ENCODE results near the gene RCL1.

Gene RCL1

DNA sequence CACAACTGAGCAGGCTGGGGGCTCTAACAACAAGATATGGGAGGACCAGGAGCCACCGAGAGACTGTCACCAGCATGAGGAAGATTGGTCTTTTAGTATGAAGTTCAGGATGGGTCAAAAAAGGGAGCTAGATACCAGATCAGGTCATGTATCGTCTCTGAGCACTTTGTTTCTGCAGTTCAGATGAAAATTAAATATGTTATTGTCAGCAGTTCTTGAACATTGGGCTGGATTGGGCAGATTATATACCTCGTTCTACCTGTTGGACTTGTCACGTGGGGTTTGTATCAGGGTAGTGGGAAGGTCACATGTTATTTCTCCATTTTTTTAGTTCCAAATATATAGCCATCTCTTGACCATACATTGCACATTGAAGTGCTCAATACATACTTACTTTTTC is 47.3 kb downstream of the RCL1 start:
- no peaks in the 10 kb centered on the region for H3K79me2 ChIP-seq (ENCODE audit: insufficient read depth, low read length)

DNA sequence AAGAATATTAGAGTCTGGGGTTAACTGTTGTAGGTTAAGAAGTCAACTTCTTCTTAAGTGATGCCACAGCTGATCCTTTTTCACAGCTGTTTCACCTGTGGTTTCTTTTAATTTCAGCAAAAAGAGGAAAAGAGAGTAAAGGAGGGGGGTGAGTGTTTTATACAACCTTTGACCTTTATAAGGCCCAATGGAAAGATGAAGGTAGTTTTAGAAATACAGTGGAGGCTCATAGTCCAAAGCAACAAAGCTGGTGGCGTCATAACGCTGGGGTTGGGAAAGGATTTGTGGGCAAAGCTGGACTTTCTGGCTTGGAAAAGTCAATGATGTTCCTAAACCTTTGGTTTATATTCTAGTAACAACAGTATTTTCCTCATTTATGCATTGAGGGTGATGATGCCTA is 49.5 kb downstream of the RCL1 start:
- Histone ChIP-seq H4K20me1 (ENCODE audit: insufficient read depth, low read length) (no peaks in the 10 kb centered on the region), H3K4me2 (ENCODE audit: low read length) (no peak overlapping the region), H3F3A (ENCODE audit: insufficient read depth, low read length) (no peaks in the 10 kb centered on the region), H3K9me2 (ENCODE audit: low read depth, low read length) (no peaks in the 10 kb centered on the region), H3K27ac (ENCODE audit: low read depth, low read length, poor library complexity, severe bottlenecking) (no peak overlapping the region), H3K27me3 (ENCODE audit: insufficient read depth, low read length) (no peaks in the 10 kb centered on the region), H3K79me2 (ENCODE audit: insufficient read depth, low read length) (no peaks in the 10 kb centered on the region), H2AFZ (ENCODE audit: low read length) (no peak overlapping the region), H3K9ac (ENCODE audit: low read length) (no peak overlapping the region), H3K36me3 (ENCODE audit: insufficient read depth, low read length) (peaks cover 78% of the 10 kb centered on the region), H3K9me3 (ENCODE audit: low read length) (no peaks in the 10 kb centered on the region), H3K4me3 (ENCODE audit: low read depth, low read length, poor library complexity, severe bottlenecking) (no peak overlapping the region), H3K4me1 (ENCODE audit: insufficient read depth, low read length, severe bottlenecking) (peaks cover 4% of the 10 kb centered on the region)
- no peak for TF ChIP-seq EZH2 (IDR thresholded peaks at IDR 0.05; ENCODE audit: borderline replicate concordance, low read length)
- TF ChIP-seq, protein P1, sequence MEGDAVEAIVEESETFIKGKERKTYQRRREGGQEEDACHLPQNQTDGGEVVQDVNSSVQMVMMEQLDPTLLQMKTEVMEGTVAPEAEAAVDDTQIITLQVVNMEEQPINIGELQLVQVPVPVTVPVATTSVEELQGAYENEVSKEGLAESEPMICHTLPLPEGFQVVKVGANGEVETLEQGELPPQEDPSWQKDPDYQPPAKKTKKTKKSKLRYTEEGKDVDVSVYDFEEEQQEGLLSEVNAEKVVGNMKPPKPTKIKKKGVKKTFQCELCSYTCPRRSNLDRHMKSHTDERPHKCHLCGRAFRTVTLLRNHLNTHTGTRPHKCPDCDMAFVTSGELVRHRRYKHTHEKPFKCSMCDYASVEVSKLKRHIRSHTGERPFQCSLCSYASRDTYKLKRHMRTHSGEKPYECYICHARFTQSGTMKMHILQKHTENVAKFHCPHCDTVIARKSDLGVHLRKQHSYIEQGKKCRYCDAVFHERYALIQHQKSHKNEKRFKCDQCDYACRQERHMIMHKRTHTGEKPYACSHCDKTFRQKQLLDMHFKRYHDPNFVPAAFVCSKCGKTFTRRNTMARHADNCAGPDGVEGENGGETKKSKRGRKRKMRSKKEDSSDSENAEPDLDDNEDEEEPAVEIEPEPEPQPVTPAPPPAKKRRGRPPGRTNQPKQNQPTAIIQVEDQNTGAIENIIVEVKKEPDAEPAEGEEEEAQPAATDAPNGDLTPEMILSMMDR (IDR thresholded peaks at IDR 0.05; ENCODE audit: low read length): no peak

More for the DNA sequence above, 47.3 kb downstream of the RCL1 start:
- TF ChIP-seq EZH2 (IDR thresholded peaks at IDR 0.05; ENCODE audit: borderline replicate concordance, low read length): no peak
- TF ChIP-seq, protein P1 (IDR thresholded peaks at IDR 0.05; ENCODE audit: low read length): no peak
- H3K4me1 ChIP-seq (ENCODE audit: insufficient read depth, low read length, severe bottlenecking): peaks cover 4% of the 10 kb centered on the region
- no peaks in the 10 kb centered on the region for H4K20me1 ChIP-seq (ENCODE audit: insufficient read depth, low read length)
- H3K36me3 ChIP-seq (ENCODE audit: insufficient read depth, low read length): peaks cover 69% of the 10 kb centered on the region
- H3K4me2 ChIP-seq (ENCODE audit: low read length): no peak overlapping the region
- no peaks in the 10 kb centered on the region for H3K9me3 ChIP-seq (ENCODE audit: low read length)
- no peak overlapping the region for H3K4me3 ChIP-seq (ENCODE audit: low read depth, low read length, poor library complexity, severe bottlenecking)
- H3K27ac ChIP-seq (ENCODE audit: low read depth, low read length, poor library complexity, severe bottlenecking): no peak overlapping the region
- H2AFZ ChIP-seq (ENCODE audit: low read length): no peak overlapping the region
- H3K9ac ChIP-seq (ENCODE audit: low read length): no peak overlapping the region
- no peaks in the 10 kb centered on the region for H3K27me3 ChIP-seq (ENCODE audit: insufficient read depth, low read length)
- H3K9me2 ChIP-seq (ENCODE audit: low read depth, low read length): no peaks in the 10 kb centered on the region
- H3F3A ChIP-seq (ENCODE audit: insufficient read depth, low read length): no peaks in the 10 kb centered on the region

DNA sequence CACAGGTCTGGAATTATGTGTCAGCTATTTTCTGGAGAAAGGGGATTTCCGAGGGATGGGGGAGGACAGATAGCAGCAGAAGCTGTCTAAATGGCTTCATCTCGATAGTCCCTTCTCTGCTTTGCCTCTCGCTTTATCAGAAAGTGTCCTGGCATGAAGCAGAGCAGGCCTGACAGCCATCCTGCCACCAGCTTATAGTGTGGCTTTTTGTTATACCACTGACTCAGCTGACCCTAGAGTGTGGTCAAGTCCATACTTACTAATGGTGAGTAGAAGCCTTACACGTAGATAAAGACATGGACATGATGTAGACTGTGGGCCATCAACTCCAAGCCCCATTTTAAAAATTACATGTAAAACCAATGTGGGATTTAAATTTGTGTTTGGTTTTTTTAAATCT is 50.0 kb downstream of the RCL1 start:
- Histone ChIP-seq H3K27ac (ENCODE audit: low read depth, low read length, poor library complexity, severe bottlenecking) (no peak overlapping the region), H3K4me1 (ENCODE audit: insufficient read depth, low read length, severe bottlenecking) (peaks cover 4% of the 10 kb centered on the region), H3K36me3 (ENCODE audit: insufficient read depth, low read length) (peaks cover 79% of the 10 kb centered on the region), H3K9me2 (ENCODE audit: low read depth, low read length) (no peaks in the 10 kb centered on the region), H2AFZ (ENCODE audit: low read length) (no peak overlapping the region), H4K20me1 (ENCODE audit: insufficient read depth, low read length) (no peaks in the 10 kb centered on the region), H3K4me2 (ENCODE audit: low read length) (no peak overlapping the region), H3F3A (ENCODE audit: insufficient read depth, low read length) (no peaks in the 10 kb centered on the region), H3K79me2 (ENCODE audit: insufficient read depth, low read length) (no peaks in the 10 kb centered on the region), H3K9ac (ENCODE audit: low read length) (no peak overlapping the region), H3K27me3 (ENCODE audit: insufficient read depth, low read length) (no peaks in the 10 kb centered on the region), H3K4me3 (ENCODE audit: low read depth, low read length, poor library complexity, severe bottlenecking) (no peak overlapping the region), H3K9me3 (ENCODE audit: low read length) (no peaks in the 10 kb centered on the region)
- no peak for TF ChIP-seq EZH2 (IDR thresholded peaks at IDR 0.05; ENCODE audit: borderline replicate concordance, low read length)
- TF ChIP-seq, protein P1 (IDR thresholded peaks at IDR 0.05; ENCODE audit: low read length): no peak
